Activated T-helper 9 cell treated with anti-CD3 and anti-CD28 coated beads, Interleukin-2, amount 50 U/mL, for 16 hours (primary cell): ENCODE data around the gene LDLRAP1.
A peak's percentile ranks its signal among the peaks of the same experiment; 100 is the strongest.
"Not testable (repeated sequence)": the region's sequence is repeated elsewhere in the genome, so short reads cannot be mapped to it uniquely, and the experiment has no call there.

Experiments used
- DNase-seq: peaks from one replicate; pipeline ENCODE4 v3.0.0-alpha.2; 2020; ENCODE audit warnings: low read depth

Gene LDLRAP1, protein sequence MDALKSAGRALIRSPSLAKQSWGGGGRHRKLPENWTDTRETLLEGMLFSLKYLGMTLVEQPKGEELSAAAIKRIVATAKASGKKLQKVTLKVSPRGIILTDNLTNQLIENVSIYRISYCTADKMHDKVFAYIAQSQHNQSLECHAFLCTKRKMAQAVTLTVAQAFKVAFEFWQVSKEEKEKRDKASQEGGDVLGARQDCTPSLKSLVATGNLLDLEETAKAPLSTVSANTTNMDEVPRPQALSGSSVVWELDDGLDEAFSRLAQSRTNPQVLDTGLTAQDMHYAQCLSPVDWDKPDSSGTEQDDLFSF

DNA sequence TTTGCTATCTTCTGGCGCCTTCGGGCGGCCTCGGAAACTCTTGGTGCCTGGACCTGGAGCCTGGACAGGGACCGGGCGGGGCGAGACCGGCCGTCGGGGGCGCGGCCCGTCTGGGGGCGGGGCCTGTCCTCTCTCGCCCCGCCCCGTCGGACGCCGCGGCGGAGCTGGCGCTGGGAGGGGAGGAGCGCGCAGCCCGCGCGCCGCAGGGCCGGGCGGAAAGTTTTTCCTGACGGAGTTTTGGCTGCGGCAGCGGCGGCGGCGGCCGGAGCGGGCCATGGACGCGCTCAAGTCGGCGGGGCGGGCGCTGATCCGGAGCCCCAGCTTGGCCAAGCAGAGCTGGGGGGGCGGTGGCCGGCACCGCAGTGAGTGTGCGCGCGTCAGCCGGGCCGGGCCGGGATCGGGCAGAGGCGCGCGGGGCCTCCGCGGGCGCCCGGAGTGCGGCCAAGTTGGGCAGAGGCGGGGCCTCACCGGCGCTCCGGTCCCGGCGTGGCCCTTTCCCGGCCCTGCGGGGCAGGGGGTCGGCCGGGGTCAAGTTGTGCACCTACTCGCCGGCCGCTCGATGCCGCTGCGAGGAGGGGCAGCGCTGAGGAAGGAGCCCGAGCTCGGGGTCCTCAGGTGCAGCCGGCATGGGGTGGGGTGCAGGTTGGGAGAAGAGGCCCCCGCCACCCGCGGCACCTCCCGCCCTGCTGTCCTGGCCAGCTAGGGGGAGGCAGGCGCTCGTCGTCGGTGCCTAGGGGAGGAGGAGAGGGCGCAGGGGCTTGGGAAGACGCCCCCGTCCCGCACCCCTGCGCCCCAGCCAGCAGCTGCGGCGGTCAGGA, at the start of gene LDLRAP1:
Gene LDLRAP1, plus strand, starts transcription at position 182 of the 818 bp plus-strand sequence. Its CDS starts 93 bp downstream, at position 275.
- peak; percentile 57 for DNase-seq

DNA sequence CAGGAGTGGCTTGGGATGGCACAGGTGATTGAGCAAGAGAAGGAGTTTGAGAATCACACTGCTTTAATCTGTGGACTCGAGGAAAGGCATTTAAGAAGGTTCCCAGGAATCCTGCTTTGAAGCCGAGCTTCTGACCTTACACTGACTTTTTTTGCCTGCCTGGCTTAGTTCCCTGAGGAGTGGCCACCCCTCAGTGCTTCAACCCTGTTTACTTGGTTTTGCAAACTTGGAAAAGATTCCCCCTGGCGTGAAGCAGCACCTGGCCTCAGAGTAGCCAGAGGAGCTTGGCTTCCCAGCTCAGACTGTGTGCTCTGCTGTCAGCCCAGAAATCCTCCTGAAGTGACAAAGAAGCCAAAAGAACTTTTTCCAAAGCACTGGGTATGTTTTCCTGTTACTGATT, 48.5 kb upstream of the LDLRAP1 start:
- no peak for DNase-seq

DNA sequence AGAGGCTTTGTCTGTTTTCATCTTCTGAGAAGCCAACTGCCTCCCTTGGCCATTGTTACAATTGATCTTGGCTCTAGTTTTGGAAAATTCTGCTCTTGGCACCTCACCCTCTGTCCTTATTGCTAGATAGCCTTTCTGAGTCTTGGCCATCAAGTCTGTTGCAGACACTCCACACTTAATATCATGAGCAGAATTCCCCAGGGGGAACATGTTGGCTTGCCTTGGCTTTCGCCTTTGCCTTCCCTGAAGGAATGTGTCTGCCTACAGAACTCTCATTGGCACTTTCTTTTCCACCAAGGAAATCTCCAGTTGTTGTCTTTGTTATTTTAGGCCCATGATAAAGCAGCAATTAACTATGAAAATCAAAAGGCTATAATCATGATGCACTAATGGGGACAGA, 42.7 kb upstream of the LDLRAP1 start:
- no peak for DNase-seq

DNA sequence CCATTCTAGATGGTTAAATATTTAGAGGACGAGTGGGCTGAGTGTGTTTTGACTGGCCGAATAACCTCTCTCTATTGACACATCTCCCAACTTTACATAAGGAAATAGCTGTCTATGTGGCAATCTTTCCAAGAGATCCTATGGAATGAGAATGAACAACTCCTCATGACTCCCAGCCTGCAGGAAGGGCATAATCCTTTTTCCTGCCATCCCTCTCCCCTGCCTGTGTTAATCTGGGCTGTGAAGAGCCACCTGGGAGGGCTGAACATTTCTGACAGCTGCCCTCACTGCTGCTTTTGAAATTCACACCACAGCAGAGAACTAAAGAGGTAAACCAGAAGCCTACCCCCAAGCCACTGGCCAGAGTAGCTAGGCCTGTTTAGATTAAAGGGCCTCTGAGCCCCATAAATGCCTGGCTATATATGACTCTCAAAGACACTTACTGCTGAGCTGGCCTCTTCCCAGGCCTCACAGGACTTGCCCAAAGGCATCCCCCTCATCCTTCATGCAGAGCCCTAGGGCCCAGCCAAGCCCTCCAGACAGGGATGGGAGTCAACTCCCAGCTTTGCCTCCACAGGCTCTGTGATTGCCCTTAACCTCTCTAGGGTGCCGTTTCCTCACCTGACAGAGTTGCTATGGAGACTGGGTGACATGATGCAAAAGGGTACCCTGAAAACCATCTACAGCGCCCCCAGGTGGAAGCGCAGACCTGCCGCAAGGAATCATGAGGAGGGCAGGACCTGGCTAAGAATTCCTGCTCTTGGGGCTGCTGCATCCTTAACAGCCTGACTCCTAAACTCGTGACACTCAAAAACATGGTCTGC, 42.0 kb upstream of the LDLRAP1 start:
- no peak for DNase-seq

DNA sequence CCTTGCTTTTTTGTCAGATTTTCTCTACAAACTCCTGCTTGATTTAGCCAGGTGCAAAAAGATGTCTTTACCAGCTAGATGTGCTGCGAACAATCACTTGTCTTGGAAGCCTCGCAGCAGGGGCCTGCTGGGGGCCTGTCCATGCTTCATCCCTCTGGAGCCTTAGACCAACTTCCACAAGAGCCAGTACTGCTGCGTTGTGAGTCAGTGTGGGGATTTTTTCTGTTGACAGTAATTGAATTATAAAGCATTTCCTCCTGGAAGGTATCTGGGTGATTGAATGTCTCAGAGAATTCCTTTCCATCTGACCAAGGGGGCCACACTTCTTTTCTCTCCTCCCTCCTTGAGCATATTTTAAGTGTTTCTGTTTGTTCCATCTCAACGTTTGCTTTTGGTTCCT, 40.4 kb upstream of the LDLRAP1 start:
- no peak for DNase-seq

DNA sequence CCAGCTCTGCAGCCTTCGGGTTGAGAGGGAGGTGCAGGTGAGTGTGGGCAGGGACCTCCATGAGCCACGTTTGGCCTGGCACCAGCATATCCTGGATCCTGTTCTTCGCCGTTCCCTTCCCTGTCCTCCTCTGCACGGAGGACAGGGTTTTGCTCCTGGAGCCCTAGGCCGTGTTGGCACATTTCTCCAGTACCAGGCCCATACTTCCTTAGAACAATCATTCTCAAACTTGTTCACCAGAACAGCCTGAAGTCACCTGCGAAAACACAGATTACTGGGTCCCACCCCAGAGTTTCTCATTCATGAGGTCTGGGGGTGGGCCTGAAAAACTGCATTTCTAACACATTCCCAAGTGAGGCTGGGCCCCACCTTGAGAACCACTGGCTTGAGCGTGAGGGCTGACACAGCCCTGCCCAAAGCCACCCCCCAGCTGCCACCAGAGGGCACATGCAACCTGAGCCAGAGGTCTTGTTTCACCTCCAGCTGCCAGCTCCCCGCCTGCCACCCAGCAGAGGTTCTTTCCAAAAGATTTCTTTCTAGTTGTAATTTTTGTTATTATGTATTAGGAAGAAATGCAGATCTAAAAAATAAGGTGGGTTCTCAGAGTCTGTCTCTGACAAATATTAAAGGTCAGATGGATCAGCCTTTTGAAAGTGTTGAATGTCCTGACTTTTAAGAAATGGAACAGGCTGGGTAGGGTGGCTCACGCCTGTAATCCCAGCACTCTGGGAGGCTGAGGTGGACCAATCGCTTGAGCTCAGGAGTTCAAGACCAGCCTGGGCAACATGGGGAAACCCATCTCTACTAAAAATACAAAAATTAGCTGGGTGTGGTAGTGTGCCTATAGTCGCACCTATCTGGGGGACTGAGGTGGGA, 39.6 kb upstream of the LDLRAP1 start:
- DNase-seq, result peak; percentile 45

DNA sequence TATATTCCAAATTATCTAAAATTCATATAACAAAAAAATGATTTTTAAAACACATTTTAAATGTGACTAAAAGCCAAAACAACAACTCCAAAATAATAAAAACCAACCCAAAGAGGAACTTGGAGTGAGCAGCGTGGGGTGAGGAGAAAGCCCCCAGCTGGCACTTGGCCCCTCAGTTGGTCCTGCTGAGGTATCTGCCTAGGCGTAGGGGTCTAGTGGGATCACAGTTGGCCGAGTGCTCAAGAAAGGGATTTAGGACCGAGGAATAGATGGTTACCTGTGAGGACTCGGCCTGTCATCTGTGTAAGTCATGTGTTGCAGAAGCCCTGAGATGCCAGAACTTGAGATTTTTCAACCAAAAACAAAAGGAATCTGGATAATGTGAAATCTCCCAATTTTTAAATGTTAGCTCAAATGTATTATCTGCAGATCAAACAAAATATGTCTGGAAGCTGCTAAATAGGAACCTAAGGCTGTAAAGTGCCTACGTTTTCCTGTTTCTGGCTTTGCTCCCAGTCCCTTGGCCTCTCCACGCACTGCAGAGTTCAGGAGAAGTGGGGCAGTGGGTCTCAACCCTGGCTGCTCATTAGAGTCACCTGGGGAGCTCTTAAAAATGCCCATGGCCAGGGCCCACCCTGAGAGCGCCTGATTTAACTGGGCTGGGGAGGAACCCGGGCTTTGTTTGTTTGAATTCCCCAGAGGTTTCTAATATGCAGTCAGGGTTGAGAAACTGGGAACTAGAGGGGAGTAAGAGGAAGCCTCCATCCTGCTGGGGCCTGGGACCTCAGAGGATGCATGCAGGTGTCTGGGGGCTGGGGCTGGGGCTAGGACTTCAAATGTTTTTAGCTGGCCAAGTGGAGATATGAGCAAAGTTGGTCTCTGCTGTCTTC, 38.5 kb upstream of the LDLRAP1 start:
- no peak for DNase-seq

DNA sequence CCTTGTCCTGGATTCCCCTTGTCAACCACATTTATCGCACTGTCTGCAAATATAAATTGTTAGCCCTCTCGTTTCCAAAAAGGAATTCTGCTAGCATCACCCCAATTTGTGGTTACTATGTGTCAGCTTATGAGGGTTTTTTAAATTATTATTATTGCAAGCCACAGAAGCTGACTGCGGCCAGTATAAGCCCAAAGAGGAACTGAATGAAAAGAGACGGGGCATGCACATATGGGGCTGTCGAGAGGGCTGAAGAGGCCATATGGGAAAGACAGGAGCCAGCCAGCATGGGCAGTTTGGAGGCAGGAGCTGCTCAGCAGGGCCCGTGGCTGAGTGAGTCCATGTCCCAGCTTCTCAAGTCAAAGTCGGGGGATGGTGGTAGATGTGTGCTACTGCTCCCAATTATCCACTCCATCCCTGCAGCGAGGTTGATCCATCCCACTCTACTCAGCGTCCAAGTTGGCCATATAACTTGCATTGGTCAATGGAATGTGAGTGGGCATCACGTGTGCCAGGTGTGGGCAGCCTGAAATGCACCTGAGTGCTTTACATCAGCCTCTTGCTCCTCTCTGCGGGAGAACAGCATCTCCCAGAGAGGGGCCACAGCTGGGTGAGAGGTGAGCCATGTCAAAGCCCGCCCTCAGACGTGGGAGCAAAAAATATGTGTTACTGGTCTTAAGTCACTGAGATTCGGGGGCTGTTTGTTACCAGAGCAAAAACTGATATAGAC, 37.6 kb upstream of the LDLRAP1 start:
- no peak for DNase-seq

DNA sequence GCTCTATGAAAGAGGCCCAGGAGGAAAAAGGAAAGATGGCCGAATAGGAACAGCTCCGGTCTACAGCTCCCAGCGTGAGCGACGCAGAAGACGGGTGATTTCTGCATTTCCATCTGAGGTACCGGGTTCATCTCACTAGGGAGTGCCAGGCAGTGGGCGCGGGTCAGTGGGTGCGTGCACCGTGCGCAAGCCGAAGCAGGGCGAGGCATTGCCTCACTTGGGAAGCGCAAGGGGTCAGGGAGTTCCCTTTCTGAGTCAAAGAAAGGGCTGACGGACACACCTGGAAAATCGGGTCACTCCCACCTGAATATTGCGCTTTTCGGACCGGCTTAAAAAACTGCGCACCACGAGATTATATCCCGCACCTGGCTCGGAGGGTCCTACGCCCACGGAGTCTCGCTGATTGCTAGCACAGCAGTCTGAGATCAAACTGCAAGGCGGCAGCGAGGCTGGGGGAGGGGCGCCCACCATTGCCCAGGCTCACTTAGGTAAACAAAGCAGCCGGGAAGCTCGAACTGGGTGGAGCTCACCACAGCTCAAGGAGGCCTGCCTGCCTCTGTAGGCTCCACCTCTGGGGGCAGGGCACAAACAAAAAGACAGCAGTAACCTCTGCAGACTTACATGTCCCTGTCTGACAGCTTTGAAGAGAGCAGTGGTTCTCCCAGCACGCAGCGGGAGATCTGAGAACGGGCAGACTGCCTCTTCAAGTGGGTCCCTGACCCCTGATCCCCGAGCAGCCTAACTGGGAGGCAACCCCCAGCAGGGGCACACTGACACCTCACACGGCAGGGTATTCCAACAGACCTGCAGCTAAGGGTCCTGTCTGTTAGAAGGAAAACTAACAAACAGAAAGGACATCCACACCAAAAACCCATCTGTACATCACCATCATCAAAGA, 36.6 kb upstream of the LDLRAP1 start:
- DNase-seq, result not testable (repeated sequence)

DNA sequence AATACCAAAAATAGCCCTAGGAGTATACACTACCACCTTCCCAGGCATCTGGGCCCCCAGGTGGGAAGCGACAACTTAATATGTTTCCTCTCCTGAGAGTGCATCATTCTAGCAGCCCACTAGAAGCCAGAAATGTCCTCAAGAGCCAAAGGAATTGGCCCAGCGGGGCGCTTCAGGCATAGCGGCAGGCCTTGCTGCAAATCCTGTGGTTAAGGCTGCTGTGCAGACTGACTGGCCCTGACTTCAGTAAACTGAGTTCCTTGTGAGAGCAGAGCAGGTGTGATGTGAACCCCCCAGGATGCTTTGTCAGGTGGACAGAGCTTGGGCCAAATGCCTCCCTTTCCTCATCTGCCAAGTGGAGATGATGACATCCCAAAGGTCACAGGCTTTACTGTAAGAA, 29.7 kb upstream of the LDLRAP1 start:
- DNase-seq, result no peak

DNA sequence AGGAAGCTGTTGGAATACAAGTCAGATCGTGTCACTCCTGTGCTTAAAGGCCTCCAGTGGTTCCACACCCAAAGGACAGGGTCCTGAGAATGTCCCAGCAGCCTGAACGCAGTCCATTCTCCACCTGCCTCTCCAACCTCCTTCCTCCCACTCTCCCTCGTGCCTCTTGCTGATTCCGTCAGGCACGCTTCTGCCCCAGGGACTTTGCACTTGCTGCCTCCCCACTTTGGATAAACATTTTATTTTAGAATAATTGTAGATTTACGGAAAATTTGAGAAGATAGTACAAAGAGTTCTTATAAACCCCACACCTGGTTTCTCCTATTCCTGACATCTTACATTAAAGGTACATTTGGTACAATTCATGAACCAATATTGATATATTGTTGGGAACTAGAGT, 28.4 kb upstream of the LDLRAP1 start:
- DNase-seq, result no peak

DNA sequence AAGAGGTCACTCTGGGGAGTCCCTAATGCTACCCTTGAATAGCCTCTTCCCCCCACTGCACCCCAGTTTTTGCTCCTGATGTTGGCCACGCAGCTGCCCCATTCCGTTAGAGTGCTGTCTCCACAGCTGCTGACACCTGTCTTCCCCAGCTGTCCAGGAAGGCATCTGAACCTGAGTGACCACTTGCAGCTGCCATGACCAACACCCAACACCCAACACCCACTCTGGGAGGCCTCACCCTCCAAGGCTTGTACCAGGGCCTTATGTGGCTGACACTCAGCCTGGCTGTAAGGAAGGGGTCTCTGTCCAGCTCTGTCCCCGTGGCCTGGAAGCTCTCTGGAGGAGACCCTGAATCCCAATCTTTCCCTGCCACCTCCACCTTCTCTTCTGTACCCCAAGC, 26.7 kb upstream of the LDLRAP1 start:
- DNase-seq, result no peak

DNA sequence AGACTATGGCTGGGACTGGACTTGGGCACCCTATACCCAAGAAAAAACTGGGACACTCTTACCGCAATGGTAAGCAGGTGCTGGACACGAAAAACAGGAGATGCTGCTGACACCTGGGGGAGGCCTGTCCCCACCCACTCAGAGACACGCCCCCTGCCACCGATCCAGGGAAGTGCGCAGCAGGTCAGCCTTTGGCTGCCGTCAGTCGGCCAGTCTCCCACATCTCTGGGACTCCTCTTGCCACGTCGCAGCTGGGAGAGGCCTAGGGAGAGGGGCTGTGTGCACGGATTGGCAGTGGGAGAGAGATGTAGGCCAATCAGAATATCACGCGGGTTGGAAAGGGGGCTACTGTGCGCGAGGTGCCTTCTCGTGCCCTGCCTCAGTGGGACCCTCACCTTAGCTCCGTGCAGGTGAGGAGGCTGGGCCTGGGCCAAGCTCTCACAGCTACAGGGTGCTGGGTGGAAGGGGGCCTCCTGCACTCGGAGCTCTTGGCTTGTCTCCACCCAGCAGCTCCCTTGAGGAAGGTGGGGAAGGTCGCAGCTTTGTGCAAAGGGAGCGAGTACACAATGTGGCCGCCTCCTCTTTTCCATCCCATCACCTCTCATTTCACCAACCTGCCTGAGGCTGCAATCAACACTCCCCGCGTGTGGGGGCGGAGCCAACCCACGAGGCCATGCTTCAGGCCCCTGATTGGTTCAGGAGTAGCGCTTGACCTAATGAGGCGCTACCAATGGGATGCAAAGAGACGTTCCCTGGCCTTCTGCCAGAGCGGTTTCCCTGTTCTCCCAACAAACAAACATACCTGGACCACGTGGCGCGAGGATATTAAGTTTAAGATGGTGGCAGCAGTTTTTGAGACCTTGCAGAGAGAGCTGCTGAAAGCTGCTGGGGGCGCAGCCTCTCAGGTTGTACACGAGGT, 25.7 kb upstream of the LDLRAP1 start:
- DNase-seq, result no peak

DNA sequence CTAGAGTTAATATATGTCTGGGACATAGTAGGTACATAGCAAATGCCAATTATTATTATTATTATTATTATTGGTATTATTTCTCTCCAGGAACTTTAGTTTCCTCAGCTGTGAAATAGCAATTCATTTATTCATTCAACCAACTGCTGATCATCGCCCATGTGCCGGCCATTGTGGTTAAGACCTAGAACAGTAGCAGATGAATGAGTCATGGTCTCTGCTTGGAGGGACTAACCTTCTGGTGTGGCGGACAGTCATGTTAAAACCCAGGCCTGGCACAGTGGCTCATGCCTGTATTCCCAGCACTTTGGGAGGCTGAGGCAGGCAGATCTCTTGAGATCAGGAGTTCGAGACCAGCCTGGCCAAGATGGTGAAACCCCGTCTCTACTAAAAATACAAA, 23.8 kb upstream of the LDLRAP1 start:
- DNase-seq, result no peak

DNA sequence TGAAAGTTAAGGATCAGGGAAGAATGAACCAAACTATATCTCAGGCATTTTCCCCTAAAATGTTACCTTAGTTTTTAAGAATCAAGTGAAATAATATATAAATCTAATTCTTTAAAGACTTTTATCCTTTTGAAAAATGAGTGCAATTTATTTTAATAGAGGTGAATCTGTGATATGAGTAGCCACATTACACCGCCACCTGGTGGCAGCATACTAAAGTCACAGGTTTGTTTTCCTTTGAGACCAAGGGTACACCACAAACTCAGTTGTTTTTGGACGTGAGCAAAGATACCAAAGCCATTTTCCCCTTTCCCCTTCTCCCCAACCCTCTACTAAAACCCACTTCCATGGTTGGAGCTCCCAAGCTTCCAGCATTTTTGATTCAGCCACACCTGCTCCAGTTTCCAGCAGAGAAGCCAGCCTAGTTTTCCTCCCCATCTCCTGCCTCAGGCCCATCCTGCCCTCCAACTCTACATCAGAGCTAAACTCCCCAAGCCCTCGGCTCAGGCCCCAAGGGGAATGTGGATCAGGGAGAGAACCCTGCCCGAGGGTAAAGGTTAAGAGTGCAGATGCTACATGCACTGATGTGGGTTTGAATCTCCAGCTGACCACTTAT, 22.9 kb upstream of the LDLRAP1 start:
- peak; percentile 54 for DNase-seq

DNA sequence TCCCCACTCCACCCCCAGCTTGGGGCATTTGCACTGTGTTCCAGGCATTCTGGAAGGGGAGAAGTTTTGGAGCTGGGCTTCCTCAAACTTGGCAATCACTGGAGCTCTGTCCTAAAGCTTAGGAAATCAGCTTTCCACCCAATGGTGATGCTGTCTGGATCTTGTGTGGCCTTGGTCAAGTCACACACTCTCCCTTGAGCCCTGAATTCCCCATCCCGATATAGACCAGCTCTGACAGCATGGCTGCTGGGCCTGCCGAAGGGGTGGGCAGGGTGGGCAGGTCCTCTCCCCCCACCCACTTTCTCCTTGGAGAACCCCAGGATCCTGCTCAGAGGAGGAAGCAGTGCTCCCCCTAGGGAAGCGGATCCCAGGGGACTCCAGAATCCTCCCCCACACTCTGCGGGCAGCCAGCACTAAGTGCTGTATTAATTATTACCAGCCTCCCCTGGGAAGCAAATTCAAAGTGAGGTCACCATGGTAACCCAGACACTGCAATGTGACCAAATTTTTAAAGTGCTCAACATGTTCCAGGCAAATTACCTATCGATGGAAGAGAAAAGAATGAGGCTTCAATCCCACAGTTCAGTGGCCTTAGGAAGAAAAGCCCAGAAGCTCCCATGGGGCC, 21.3 kb upstream of the LDLRAP1 start:
- DNase-seq, result no peak

DNA sequence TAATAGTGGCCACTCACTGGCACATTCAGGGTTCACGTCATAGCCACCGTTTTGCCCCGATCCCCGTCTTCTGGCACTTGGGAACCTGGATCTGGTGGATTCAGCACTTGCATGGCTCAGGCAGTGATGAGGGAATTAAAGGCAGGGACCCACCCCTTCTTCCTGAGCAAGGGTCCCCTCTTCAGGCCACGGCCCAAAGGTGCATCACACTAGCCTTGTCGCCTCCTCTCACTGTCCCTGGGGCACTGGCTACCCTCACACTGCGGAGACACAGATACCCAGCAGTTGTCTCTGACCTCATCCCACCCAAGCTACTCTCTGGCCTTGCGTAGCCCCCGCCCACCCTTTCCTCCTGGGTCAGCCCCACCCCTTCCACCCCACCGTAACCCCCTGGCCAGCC, 19.9 kb upstream of the LDLRAP1 start:
- DNase-seq, result no peak
